HG03558 (cell line): ENCODE measurements around the gene ERCC1.

ENCODE experiments used
- ATAC-seq: cut with Tn5 transposase; IDR thresholded peaks from one replicate; pipeline ENCODE4 v1.9.1; 2021; ENCODE audit warnings: moderate number of reproducible peaks; ENCODE audit not compliant: unreplicated experiment; ENCODE audit errors: extremely low read depth

ERCC1 gene

GRCh38 chr19:45406226-45407090 lies 17.3 kb downstream of the ERCC1 start, which contains the start of gene POLR1G:
Gene POLR1G (plus strand): TSS chr19:45406644. CDS start chr19:45406697, 53 bp downstream.
- no peak for ATAC-seq

DNA sequence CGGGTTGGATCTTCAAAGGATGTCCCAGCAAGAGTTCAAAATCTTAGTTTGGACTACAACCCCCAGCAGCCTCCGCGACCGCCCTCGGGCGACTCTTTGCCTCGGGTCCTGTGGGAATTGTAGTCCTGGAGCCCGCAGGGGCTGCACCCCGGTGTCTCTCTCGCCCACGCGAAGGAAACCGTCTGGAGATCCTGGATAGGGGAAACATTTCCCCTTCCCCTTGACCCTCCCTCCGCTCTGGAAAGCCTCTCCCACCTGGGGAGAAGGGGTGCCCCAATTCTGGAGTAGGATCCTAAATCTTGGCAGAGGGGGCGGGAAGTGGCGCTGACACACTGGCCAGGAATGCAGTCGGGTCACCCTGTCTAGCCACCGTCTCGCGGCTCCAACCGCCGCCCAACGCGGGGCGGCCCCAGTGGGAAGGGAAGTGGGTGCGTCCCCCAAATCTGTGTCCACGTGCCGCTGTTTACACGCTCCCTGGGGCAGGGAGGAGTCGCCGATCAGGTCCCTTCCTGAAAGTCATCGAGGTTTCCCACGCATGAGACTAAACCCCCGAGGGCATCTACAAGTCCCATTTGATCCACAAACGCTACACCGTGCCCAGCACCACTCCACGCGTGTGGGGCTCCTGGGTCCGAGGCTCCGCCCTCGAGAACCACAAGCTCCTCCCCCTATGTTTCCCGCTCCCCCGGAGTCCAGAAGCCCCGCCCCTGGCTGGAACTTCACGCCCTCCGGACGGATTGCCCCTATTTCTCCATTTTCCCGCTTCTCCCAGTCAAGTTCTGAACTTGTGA lies 18.1 kb downstream of the ERCC1 start:
- no peak for ATAC-seq

DNA sequence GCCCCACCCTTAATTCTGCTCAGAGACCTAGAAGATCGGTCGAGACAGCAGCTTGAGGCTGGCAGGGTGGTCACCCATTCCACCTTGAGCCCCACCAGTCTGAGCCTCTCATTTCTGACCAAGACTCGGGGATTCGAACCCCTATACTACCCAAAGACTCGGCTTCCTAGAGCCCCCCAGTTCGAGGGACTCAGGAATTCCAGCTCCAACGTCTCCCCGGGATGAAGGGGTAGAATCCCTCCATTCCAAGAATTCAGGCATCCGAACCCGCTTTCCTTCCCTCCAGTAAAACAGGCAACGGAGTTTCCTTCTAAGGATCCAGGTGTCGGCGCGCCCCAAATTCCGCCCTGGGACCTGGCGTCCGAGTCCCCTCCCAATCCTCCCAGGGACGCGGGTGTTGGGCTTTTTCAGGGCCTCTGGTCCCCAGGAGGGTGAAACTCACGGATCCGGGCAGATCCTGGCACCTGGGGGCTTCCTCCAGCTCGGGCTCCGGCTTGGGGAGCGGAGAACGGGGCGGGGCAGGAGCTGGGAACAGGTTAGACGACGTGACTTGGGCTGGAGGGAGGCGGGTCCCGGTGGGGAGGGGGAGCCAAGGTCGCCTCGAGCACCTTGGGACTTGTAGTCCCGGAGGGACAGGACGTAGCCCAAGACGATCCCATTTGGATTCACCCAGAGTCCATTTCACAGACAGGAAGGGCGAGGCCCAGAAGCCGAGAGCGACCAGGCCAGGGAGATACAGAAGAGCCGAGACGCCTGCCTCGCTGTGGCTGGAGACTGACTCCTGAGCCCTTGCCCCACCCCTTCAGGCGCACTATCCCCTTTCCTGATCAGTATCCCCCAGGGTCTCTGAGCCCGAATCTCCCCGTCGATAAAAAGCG lies 18.9 kb downstream of the ERCC1 start, which contains the start of gene PPP1R13L:
TSS of gene PPP1R13L (minus strand) at position 513 of the 878 bp plus-strand sequence. CDS start 6,751 bp downstream, outside the sequence.
- no peak for ATAC-seq

DNA sequence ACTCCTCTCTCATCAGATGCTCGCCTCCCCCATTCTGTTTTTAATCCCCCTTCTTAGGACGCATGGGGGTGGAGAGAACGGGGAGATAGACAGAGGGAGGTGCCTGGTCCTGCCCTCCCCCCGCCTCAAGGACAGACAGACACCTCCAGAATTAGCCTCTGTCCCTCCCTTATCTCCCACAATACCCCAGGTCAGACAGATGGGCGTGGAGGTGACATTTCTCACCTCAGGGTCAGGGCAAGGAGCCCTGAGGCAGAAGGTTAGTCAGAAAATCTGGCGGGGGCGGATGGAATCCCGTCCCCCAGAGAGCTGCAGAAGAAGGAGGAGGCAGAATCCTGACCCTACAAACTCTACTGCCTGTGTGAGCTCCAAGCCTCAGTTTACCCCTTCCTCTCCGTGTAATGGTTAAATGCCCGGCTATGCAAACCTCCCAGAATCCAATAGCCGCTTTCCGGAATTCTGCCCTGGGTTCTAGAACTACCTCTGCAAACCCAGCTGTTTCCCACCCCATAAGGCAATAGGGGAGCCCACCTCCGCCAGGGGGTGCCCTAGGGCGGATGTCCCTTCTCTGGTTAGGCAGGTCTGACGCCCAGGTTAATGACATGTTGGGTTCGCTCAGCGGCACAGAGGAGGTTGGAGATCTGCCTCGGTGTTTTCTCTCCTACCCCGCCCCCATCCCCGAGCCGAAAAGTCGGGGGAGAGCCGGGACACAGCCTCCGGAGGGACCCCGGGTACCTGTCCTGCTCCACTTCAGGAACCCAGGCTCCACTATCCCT lies 19.7 kb downstream of the ERCC1 start:
- no peak for ATAC-seq

DNA sequence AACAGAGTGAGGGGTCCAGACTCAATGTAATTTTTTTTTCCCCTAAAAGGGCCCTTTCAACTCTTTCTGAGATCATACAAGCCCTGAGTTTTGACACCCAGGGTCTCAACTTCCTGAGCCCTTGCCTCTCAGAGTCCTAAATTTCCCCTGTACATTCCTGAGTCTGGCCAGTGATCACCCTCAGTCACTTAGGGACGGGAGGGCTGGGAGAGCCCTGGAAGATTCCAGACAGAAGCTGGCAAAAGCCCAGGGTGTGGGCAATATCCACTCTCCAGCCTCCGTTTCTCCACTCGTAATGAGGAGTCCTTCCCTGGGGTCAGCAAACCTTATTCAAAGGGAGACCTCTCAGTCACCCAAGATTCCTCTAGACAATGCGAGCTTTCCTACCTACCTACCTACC lies 20.4 kb downstream of the ERCC1 start:
- no peak for ATAC-seq

DNA sequence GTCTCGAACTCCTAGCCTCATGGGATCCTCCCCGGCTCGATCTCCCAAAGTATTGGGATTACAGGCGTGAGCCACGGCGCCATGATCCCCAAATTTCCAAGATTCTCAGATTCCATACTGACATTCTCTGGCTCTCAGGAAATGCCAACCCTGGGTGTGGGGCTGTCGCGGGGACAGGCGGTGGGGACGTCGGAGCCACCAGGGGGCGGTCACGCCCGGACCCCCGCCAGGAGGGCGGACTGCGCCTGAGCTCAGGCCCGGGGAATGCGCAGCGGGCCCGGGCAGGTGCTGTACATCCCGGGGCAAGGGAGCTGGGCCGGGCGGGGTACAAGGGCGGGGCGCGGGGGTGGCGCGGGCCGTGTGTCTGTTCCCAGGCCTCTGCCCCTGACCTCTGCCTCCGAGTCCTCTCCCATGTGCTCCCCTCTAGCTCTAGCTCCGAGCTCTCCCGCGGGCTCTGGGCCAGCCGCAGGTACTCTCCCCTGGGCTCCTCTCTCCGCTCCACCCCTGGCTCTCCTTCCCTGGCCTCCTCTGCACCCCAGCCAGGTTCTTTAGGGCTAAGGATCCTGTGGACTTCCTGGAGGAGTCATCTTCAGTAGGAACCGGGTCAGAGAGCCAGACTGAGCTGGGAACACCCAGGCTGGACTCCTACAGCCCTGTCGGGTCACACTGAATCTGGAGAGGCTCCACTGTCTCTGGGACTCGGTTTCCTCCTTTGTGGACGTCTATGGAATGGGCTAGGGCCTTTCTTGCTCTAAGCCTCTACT lies 21.2 kb downstream of the ERCC1 start:
- no peak for ATAC-seq

DNA sequence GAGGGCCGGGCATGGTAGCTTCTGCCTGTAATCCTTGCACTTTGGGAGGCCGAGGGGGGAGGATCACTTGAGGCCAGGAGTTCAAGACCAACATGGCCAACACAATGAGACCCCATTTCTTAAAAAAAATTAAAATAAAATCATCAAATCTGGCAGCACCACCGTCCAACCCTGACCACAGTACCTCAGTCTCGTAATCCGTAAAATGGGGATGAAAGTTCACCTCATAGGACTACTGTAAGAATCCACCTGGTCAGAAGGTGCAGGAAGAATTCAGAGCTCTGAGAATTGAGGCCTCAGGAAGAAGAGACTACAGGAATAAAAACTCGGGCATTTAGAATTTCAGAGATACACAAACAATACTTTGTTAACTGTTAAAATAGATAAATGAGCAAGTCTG lies 21.9 kb downstream of the ERCC1 start:
- no peak for ATAC-seq

DNA sequence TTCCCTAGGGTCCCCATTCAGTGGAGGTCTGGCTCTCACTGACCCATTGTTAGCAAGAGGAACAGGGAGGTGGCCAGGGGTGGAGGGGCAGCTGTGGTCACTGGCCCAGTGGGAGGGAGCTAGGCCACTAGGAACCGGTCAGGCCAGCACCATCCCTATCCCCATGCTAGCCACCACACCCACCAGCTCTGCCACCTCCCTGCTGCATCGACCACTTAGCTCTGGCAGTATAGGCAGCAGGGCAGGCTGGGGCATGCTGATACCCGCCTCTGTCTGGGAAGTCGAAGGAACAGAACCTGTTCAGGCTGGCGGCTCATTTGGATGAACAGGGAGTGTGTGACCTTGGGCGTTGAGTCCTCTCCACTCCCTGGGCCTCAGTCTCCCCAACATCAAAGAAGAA lies 23.5 kb downstream of the ERCC1 start:
- ATAC-seq, result no peak

GRCh38 chr19:45395821-45396617 lies 27.7 kb downstream of the ERCC1 start:
- ATAC-seq, result no peak

DNA sequence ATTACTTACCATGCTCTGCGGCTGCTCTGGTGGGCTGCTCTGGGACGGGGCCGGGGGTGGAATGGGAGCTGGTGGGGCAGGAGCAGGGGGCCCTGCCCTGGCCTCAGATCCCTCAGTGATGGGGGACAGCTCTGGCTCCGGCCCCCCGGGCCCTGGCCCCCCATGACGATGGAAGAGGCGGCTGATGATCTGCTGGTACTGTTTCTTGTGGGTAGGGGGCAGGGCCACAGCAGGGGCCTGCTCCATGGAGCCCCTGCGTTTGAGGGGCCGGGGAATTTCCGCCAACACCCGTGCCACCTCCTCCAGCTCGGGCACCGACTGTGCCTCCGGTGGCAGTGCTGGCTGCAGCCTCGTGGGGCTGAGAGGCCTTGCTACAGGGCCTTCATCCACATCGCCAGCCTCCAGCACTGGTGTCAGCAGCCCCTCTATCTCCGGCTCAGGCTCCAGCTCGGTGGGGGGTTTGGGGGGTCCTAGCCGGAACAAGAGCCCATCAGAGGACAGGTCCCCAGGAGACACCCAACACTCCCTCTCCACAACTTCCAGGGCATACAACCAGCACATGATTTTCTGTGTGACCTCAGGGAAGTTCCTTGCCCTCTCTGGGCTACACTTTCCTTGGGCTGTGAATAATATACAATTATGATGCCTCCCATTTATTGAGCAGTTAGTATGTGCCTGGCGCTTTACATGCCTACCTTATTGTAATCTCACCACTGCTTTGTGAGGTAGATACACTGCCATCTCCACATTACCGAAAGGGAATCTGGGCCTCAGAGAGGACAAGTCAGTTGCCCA lies 31.6 kb downstream of the ERCC1 start:
- ATAC-seq, result no peak

DNA sequence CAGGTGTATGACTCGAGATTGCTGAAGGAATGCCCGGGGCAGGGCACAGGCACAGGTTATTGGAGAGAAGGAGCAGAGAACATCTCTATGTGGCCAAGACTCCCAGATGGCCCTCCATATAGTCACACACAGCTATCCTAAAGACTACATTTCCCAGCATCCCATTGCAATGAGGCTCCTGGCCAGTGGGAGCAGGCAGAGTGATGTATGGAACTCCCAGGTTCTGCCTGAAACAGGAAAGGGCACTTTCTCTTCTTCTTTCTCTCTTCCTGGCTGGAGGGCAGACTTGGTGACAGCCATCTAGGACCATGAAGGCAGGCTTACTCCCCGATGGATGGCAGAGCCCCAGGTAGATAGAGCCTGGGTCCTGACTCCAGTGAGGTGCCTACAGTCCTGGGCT lies 32.4 kb downstream of the ERCC1 start:
- no peak for ATAC-seq

GRCh38 chr19:45385392-45386221 lies 38.1 kb downstream of the ERCC1 start:
- no peak for ATAC-seq

- no peak for ATAC-seq
Measured at GRCh38 chr19:45382426-45382825, 41.3 kb downstream of the ERCC1 start.

DNA sequence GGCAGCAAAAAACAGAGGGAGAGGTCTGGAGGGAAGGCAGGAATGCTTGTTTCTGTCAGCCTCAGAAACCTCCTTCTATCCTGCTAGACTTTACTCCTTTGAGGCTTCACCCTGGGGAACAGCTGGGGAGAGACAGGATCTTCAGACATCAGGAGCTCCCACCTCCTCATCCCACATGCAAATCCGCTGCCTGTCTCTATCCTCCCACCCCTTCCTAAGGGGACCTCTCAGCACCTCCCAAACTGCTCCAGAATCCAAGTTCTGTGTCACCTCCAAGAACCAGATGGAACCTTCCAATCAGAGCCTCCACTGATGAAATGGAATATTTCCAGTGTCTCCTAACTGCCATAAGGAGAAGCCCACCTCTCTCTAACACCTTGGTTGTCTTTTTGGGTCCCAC lies 43.6 kb downstream of the ERCC1 start:
- no peak for ATAC-seq

- no peak for ATAC-seq
Measured at GRCh38 chr19:45376045-45376724, 47.5 kb downstream of the ERCC1 start.
